ENCODE measurements around the gene CFAP100. TPM values are rescaled to one million over a fixed set of nuclear protein-coding genes. Genes with fewer than 3 reads are reported as not detected.

Gene CFAP100
- not detected for total RNA-seq

GRCh38 chr3:126394179-126394976, at the start of gene CFAP100:
Gene CFAP100, plus strand, starts transcription at chr3:126394909. Its CDS starts 1,092 bp downstream, at chr3:126396001.
- H3K27ac Mint-ChIP-seq: no peak within 1 kb of the TSS
- H3K36me3 Mint-ChIP-seq (ENCODE audit: insufficient read depth in 2 of 2): no peaks in the 10 kb centered on the region
- no peaks in the 10 kb centered on the region for H3K9me3 Mint-ChIP-seq
- H3K27me3 Mint-ChIP-seq (ENCODE audit: low read depth): peaks cover 57% of the 10 kb centered on the region
- no peak within 1 kb of the TSS for H3K4me3 Mint-ChIP-seq
- no peak for DNase-seq
- peaks cover 5% of the 10 kb centered on the region for H3K4me1 Mint-ChIP-seq (ENCODE audit: low read depth)
- ATAC-seq (replicated peaks in 1 of 2): no peak

GRCh38 chr3:126345231-126345630, 49.5 kb upstream of the CFAP100 start:
- no peaks in the 10 kb centered on the region for H3K9me3 Mint-ChIP-seq
- DNase-seq: no peak
- no peak for ATAC-seq (replicated peaks in 1 of 2)
- no peaks in the 10 kb centered on the region for H3K4me1 Mint-ChIP-seq (ENCODE audit: low read depth)
- no peaks in the 10 kb centered on the region for H3K27me3 Mint-ChIP-seq (ENCODE audit: low read depth)
- no peaks in the 10 kb centered on the region for H3K36me3 Mint-ChIP-seq (ENCODE audit: insufficient read depth in 2 of 2)
- H3K4me3 Mint-ChIP-seq: no peak overlapping the region
- H3K27ac Mint-ChIP-seq: no peak overlapping the region

GRCh38 chr3:126345641-126346460, 48.9 kb upstream of the CFAP100 start:
- no peaks in the 10 kb centered on the region for H3K36me3 Mint-ChIP-seq (ENCODE audit: insufficient read depth in 2 of 2)
- no peak for ATAC-seq (replicated peaks in 1 of 2)
- H3K9me3 Mint-ChIP-seq: no peaks in the 10 kb centered on the region
- DNase-seq: no peak
- no peak overlapping the region for H3K4me3 Mint-ChIP-seq
- no peaks in the 10 kb centered on the region for H3K27me3 Mint-ChIP-seq (ENCODE audit: low read depth)
- H3K27ac Mint-ChIP-seq: no peak overlapping the region
- no peaks in the 10 kb centered on the region for H3K4me1 Mint-ChIP-seq (ENCODE audit: low read depth)

- H3K27ac Mint-ChIP-seq: no peak overlapping the region
- H3K27me3 Mint-ChIP-seq (ENCODE audit: low read depth): no peaks in the 10 kb centered on the region
- no peak for DNase-seq
- H3K36me3 Mint-ChIP-seq (ENCODE audit: insufficient read depth in 2 of 2): no peaks in the 10 kb centered on the region
- no peaks in the 10 kb centered on the region for H3K9me3 Mint-ChIP-seq
- no peak overlapping the region for H3K4me3 Mint-ChIP-seq
- H3K4me1 Mint-ChIP-seq (ENCODE audit: low read depth): no peaks in the 10 kb centered on the region
- no peak for ATAC-seq (replicated peaks in 1 of 2)
Observed at GRCh38 chr3:126346466-126346865, 48.2 kb upstream of the CFAP100 start.

DNA sequence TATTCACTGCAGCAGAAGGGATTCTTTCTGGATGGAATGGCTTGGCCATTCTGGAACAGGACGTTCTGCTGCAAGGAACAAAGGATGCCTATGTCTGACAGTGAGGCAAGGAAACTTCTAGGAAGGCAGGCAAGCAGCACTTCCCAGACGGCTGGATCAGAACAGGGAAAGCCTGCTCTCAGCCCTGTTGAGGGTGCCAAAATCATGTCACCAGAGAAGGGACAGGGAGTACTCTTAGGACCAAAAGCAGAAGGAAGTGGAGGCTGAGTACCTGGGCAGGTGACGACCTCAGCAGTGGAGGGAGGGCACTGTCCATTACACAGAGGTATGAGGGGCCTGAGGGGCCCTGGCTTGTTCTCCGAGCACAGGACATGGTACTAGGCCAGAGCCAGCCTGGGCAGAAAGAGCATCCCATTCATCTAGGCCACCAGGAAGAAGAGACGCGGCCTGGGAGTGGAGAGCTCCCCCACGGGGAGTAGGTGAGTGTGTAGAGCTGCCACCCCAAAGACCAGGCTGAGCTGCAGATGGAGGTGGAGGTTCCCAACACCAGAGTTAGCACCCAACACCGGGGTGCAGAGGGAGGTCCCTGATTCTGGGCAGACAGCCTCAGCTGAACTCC, 47.1 kb upstream of the CFAP100 start:
- no peaks in the 10 kb centered on the region for H3K4me1 Mint-ChIP-seq (ENCODE audit: low read depth)
- no peaks in the 10 kb centered on the region for H3K9me3 Mint-ChIP-seq
- no peak for DNase-seq
- ATAC-seq (replicated peaks in 1 of 2): no peak
- H3K27ac Mint-ChIP-seq: no peak overlapping the region
- H3K4me3 Mint-ChIP-seq: no peak overlapping the region
- no peaks in the 10 kb centered on the region for H3K36me3 Mint-ChIP-seq (ENCODE audit: insufficient read depth in 2 of 2)
- no peaks in the 10 kb centered on the region for H3K27me3 Mint-ChIP-seq (ENCODE audit: low read depth)

- DNase-seq (no peak), ATAC-seq (replicated peaks in 1 of 2) (no peak)
- Mint-ChIP-seq H3K27me3 (ENCODE audit: low read depth) (no peaks in the 10 kb centered on the region), H3K36me3 (ENCODE audit: insufficient read depth in 2 of 2) (no peaks in the 10 kb centered on the region), H3K4me1 (ENCODE audit: low read depth) (no peaks in the 10 kb centered on the region), H3K9me3 (no peaks in the 10 kb centered on the region), H3K4me3 (no peak overlapping the region), H3K27ac (no peak overlapping the region)
Observed at GRCh38 chr3:126348308-126348920, 46.3 kb upstream of the CFAP100 start.

DNA sequence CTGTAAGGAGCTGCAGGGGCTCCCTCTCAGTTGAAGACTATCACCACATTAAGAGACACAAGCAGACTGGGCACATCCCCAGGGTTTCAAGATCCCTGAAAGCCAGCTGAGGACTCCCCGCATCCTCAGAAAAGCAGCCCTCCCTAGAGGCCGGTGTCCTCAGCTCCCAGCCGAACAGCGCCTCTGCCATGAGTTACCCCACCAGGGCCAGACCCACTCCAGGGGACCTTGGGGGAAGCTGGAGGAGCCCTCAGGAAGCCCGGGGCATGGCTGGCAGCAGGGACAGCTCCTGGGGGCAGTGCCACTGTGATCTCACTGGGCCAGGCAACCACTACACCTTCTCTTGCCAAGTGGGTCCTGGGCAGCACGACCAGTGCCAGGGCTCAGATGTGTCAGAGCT, 45.6 kb upstream of the CFAP100 start:
- Mint-ChIP-seq H3K9me3 (no peaks in the 10 kb centered on the region), H3K4me3 (no peak overlapping the region), H3K4me1 (ENCODE audit: low read depth) (no peaks in the 10 kb centered on the region), H3K36me3 (ENCODE audit: insufficient read depth in 2 of 2) (no peaks in the 10 kb centered on the region), H3K27me3 (ENCODE audit: low read depth) (no peaks in the 10 kb centered on the region), H3K27ac (no peak overlapping the region)
- ATAC-seq (replicated peaks in 1 of 2) (no peak), DNase-seq (no peak)

GRCh38 chr3:126349611-126350501, 44.9 kb upstream of the CFAP100 start:
- Mint-ChIP-seq H3K4me1 (ENCODE audit: low read depth) (no peaks in the 10 kb centered on the region), H3K4me3 (no peak overlapping the region), H3K36me3 (ENCODE audit: insufficient read depth in 2 of 2) (no peaks in the 10 kb centered on the region), H3K27me3 (ENCODE audit: low read depth) (no peaks in the 10 kb centered on the region), H3K27ac (no peak overlapping the region), H3K9me3 (no peaks in the 10 kb centered on the region)
- no peak for DNase-seq
- no peak for ATAC-seq (replicated peaks in 1 of 2)

DNA sequence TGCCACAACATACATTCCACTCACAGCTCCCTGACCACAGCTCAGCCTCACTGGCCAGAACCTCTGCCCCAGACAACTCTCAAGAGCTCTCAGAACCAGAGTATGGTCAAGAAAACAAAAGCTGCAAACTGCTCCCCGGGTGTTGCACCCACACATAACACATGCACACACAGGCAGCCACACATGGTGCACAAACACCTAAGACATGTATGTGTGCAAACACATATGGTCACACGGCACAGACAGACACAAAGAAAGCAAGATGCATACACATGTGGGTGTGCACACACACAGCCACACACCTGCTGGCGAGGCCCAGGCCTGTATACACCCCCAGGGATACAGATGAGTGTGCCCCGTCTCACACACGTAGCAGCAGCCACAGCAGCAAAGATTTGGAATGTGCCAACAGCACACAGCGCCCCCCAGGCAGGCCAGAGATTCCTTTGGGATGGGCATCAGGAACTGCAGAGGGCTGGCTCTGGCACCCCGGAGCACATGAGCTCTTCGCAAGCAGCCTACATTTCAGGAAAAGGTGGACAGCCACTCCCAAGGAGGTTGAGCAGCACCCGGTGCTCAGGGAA, 44.1 kb upstream of the CFAP100 start:
- no peaks in the 10 kb centered on the region for H3K9me3 Mint-ChIP-seq
- DNase-seq (no peak), ATAC-seq (replicated peaks in 1 of 2) (no peak)
- no peak overlapping the region for H3K27ac Mint-ChIP-seq
- H3K27me3 Mint-ChIP-seq (ENCODE audit: low read depth): peaks cover 6% of the 10 kb centered on the region
- H3K4me1 Mint-ChIP-seq (ENCODE audit: low read depth): no peaks in the 10 kb centered on the region
- no peak overlapping the region for H3K4me3 Mint-ChIP-seq
- H3K36me3 Mint-ChIP-seq (ENCODE audit: insufficient read depth in 2 of 2): no peaks in the 10 kb centered on the region

DNA sequence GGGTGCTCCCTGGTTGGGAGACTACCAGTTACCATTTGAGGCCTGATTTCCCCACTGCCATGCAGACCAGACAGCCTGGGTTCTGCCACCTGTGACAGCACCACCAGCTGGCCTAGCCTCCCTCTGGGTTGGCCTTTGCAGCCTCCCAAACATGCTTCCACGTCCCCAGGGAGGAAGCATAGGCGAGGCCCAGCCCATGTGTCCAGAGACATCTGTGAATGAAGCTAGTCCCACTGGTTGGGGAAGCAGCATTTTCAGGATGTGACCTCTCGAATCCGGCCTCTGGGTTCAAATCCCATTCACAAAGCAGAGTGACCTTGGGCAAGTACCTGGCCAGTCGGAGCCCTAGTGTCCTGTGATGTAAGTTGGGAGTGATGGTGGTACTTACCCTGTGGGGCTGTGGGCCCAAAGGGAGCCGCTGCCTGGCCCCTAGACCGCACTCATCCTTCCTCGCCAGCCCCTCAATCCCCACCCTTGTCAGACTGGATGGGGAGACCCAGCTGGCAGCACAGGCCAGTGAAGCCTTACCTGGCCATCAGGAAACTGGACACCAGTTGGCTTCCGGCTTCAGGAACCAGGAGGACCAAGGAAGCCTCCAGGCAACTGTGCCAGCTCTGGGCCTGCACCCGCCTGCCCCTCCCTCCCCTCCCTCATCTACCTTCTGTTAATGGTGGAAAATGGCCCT, 43.5 kb upstream of the CFAP100 start:
- Mint-ChIP-seq H3K4me1 (ENCODE audit: low read depth) (peaks cover 2% of the 10 kb centered on the region), H3K9me3 (no peaks in the 10 kb centered on the region), H3K36me3 (ENCODE audit: insufficient read depth in 2 of 2) (peaks cover 0 to under 1% of the 10 kb centered on the region in 2 donors), H3K27ac (no peak overlapping the region), H3K4me3 (no peak overlapping the region), H3K27me3 (ENCODE audit: low read depth) (peaks cover 13% of the 10 kb centered on the region)
- DNase-seq (no peak), ATAC-seq (replicated peaks in 1 of 2) (no peak)

DNA sequence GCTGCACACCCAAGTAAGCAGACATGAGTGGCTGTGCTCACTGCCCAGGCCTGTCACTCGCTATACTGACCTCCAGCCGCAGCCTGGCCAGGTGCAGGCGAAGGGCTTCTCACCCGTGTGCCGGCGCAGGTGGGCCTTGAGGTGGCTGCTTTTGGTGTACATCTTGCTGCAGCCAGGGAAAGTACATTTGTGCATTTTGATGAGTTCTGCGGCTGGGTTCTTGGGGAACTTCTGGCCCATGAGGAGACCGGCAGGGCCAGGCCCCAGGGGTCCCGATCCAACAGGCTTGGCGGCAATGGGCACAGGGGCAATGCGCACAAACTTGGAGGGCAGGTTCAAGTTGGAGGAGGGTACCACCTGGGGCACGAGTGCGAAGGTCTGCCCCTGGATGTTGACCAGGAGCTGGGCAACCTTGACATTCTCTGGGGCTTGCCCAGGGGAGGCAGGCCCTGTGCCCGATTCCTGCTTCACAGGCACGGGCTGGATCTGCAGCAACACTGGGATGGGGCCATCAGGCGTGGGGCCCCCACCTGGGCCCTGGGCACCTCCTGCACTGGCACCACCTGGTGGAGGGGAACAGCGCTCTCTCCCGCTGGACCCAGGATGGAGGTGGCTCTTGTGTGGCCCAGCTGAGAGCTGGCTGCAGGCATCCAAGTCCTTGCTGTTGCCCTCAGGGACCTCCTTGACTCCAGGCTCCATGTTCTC, 42.8 kb upstream of the CFAP100 start:
- Mint-ChIP-seq H3K9me3 (no peaks in the 10 kb centered on the region), H3K27me3 (ENCODE audit: low read depth) (peaks cover 16% of the 10 kb centered on the region), H3K27ac (no peak overlapping the region), H3K36me3 (ENCODE audit: insufficient read depth in 2 of 2) (peaks cover 2% of the 10 kb centered on the region in 2 donors), H3K4me3 (no peak overlapping the region), H3K4me1 (ENCODE audit: low read depth) (peaks cover 5% of the 10 kb centered on the region)
- ATAC-seq (replicated peaks in 1 of 2): no peak
- no peak for DNase-seq

Data from activated T-cell treated with anti-CD3 and anti-CD28 coated beads, Interleukin-2, amount 50 U/mL, for 72 hours (primary cell).